Nephron progenitor cell (in vitro differentiated cells): ENCODE data around the gene DHX30.

Source experiments
- DNase-seq: peaks from one replicate; pipeline ENCODE4 v3.0.0; 2021
- H3K27ac Mint-ChIP-seq: 2 replicates; pipeline ENCODE4 v1.8.0; 2021; ENCODE audit warnings: mild to moderate bottlenecking, moderate library complexity, mixed read lengths
- H3K27me3 Mint-ChIP-seq: 2 replicates; pipeline ENCODE4 v1.8.0; 2021; ENCODE audit warnings: mild to moderate bottlenecking, low read depth, mixed read lengths; ENCODE audit not compliant: poor library complexity
- H3K36me3 Mint-ChIP-seq: 2 replicates; pipeline ENCODE4 v1.8.0; 2021; ENCODE audit warnings: low read depth, mixed read lengths
- H3K4me1 Mint-ChIP-seq: 2 replicates; pipeline ENCODE4 v1.8.0; 2021; ENCODE audit warnings: mixed read lengths
- H3K4me3 Mint-ChIP-seq: 2 replicates; pipeline ENCODE4 v1.8.0; 2021; ENCODE audit warnings: mild to moderate bottlenecking, moderate library complexity, mixed read lengths
- H3K9me3 Mint-ChIP-seq: 2 replicates; pipeline ENCODE4 v1.8.0; 2021; ENCODE audit warnings: mild to moderate bottlenecking, moderate library complexity, mixed read lengths
- TF ChIP-seq, protein P1 (sequence below): fragments of 200-600 bp; sonication (generic); IDR thresholded peaks from 2 replicates; pipeline ENCODE4 v1.5.0; 2021; ENCODE audit warnings: antibody characterized with exemption

DHX30 gene

DNA sequence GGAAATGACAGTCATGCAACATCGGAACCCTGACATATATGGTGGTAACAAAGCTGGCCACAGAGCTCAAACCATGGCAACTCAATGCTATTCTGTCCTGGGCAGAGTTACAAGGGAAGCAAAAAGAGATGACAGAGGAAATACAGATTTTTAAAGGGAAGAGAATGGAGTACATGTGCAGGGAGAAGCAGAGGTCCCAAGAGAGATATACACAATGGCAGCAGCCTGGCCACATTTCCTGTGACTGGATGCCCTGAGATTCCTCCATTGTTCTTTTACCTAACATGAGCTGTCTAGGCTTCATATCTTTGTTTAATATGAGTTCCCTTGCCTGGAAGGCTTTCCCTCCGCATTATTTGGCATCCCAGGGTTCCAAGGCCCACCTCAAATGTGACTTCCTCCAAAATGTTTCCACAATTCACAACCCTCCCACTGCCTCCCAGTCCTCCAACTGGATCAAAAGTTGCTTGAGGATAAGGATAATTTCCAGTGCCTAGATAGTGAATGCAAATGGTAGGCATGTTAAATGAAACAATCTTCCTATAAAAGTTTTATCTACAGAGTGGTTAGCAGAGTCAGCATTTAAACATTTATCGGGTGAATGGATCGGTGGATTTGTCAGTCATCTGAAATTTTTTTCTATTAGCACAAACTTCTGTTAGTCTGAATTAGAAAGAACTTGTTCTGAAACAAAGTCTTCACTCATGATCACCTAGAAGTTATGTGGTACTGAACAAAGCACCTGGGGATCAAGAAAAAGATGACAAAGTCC, 86.2 kb downstream of the DHX30 start:
- TF ChIP-seq, protein P1, sequence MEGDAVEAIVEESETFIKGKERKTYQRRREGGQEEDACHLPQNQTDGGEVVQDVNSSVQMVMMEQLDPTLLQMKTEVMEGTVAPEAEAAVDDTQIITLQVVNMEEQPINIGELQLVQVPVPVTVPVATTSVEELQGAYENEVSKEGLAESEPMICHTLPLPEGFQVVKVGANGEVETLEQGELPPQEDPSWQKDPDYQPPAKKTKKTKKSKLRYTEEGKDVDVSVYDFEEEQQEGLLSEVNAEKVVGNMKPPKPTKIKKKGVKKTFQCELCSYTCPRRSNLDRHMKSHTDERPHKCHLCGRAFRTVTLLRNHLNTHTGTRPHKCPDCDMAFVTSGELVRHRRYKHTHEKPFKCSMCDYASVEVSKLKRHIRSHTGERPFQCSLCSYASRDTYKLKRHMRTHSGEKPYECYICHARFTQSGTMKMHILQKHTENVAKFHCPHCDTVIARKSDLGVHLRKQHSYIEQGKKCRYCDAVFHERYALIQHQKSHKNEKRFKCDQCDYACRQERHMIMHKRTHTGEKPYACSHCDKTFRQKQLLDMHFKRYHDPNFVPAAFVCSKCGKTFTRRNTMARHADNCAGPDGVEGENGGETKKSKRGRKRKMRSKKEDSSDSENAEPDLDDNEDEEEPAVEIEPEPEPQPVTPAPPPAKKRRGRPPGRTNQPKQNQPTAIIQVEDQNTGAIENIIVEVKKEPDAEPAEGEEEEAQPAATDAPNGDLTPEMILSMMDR: no peak
- Mint-ChIP-seq H3K27ac (peak overlapping the region; percentile 98), H3K9me3 (peaks cover 25% of the 10 kb centered on the region), H3K36me3 (peaks cover 52% of the 10 kb centered on the region), H3K27me3 (no peaks in the 10 kb centered on the region), H3K4me1 (peaks cover 77% of the 10 kb centered on the region), H3K4me3 (peak overlapping the region; percentile 54)
- no peak for DNase-seq

DNA sequence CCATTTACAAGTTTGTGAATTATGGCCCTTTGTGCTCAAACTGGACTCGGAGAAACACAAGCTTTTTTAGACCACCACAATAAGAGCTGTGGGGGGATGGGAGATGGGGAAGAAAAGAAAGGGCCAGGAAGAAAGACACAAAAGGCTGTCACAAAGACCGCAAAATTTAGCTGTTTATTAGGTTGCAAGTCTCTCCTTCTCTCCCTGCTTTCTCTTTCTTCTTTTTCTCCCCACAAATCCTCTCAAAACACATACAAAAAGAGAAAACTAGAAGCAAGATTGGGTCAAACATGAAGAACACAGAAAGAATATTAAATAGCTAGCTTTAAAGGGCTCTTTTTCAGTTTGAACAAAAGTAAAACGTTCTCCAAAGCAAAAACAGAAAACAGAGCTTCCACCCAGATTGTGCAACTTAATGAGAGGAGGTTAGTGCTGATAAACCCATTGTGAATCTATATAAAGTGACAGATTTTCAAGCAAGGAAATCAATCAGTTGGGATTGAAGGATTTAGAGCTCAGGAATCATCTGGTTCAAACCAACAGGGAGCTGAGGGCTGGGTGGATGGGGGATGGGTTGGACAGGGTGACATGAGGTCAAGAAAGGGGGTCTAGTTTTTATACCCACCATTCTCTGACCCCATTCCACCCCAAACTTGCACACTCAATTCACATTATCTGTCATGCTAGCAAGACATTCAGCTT, 87.3 kb downstream of the DHX30 start:
- DNase-seq: peak; percentile 36
- Mint-ChIP-seq H3K36me3 (peaks cover 46% of the 10 kb centered on the region), H3K4me3 (peak overlapping the region; percentile 67), H3K9me3 (peaks cover 21% of the 10 kb centered on the region), H3K4me1 (peaks cover 77% of the 10 kb centered on the region), H3K27ac (peak overlapping the region; percentile 98), H3K27me3 (no peaks in the 10 kb centered on the region)
- TF ChIP-seq, protein P1: no peak

DNA sequence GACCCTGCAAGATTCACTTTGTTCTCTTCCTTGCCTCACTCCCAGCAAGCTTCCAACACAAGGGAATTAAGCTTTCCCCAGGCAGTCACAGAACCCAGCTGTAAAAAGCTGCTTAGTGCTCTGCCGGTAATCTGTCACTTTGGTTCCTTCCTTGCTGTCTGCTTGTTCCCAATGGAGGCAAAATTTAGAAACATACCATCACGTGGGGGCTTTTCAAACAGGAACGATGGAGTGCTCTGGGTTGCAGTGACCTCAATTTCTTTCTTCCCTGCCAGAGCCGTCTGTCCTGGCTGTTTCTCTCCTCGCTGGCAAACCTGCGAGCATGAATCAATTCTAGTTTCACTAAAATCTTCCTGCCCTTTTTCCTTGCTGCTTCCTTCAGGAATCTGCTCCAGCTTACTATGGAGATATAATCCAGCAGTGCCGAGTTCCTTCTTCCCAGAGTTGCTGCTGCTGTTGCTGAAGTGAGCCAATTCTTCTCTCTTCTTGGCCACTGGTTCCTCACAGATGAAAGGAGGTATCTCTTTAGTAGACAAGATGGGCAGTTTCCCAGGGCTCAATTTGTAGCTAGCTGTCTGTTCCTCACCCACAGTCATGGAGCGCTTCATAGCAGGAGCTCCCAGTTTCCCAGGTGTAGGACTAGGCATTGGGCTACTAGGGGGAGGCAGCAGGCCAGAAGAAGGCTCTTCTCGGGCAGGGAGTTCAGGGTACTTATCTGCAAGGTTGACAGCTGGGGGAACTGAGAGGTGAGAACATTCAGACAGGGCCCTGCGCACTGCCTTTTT, 88.1 kb downstream of the DHX30 start:
- Mint-ChIP-seq H3K4me1 (peaks cover 75% of the 10 kb centered on the region), H3K27me3 (no peaks in the 10 kb centered on the region), H3K4me3 (peak overlapping the region; percentile 67), H3K27ac (peak overlapping the region; percentile 98), H3K36me3 (peaks cover 46% of the 10 kb centered on the region), H3K9me3 (peaks cover 18% of the 10 kb centered on the region)
- no peak for DNase-seq
- TF ChIP-seq, protein P1: no peak

DNA sequence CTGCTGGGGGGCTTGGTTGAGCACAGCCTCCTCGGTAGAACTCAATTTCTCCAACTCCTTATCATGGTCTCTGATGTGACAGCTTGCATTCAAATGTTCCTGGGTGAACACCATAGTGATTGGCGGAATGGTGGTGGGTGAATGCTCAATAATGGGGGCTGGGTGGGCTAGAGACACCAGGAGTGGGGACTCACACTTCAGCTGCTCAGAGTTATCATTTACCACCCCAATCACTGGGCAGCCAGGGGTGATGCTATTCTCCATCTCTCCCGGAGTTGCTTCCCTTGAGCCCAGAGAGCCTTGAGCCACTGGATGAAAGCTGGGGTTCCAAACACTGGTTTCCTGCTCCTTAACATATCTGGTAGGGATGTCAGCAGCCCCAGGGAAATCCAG, 88.7 kb downstream of the DHX30 start:
- Mint-ChIP-seq H3K4me3 (peak overlapping the region; percentile 57), H3K27me3 (no peaks in the 10 kb centered on the region), H3K36me3 (peaks cover 44% of the 10 kb centered on the region), H3K27ac (peak overlapping the region; percentile 98), H3K4me1 (peaks cover 69% of the 10 kb centered on the region), H3K9me3 (peaks cover 16% of the 10 kb centered on the region)
- DNase-seq: no peak
- TF ChIP-seq, protein P1: no peak

DNA sequence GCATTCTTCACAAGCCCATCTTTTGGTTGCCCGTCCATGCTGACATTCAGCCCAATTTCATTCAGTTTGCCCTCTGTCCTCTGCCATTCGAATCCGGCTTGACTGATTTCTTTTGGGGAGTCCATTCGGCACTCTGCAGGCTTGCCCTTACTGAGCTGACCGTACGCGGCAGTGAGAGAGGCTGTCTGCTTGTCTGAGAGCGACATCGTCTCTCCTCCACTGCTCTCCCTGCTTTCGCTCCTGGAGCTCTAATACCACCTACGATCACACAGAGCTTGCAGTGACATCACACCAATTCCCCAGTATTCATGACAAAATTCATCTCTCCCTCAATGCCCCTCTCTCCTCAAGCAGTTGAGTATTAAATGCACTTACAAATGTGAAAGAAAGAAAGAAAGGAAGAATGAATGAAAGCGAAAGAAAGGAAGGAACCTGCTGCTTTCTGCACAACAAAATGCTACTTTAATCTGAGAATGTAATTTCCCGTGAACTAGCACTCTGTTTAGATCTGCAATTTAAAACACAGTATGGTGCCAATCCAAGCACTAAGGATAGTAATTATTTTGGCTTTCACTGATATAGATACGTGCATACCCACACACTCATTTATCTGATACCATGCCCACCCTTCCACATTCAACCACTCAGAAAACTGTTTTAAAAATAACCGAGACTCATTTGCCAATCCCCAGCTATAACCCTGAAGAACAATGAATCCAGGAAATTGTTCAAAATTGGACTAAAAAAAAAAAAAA, 89.5 kb downstream of the DHX30 start:
- Mint-ChIP-seq H3K27ac (peak overlapping the region; percentile 98), H3K4me3 (peak overlapping the region; percentile 57)
- TF ChIP-seq, protein P1: no peak

More for the DNA sequence above, 89.5 kb downstream of the DHX30 start:
- H3K36me3 Mint-ChIP-seq: peaks cover 46% of the 10 kb centered on the region
- DNase-seq: no peak
- no peaks in the 10 kb centered on the region for H3K27me3 Mint-ChIP-seq
- peaks cover 14% of the 10 kb centered on the region for H3K9me3 Mint-ChIP-seq
- H3K4me1 Mint-ChIP-seq: peaks cover 66% of the 10 kb centered on the region
